Measurements from ENCODE around the gene MIER2. TPM values are rescaled to one million over a fixed set of nuclear protein-coding genes. Genes with fewer than 3 reads are reported as not detected.
"Not testable (repeated sequence)": the region's sequence is repeated elsewhere in the genome, so short reads cannot be mapped to it uniquely, and the experiment has no call there.

Gene MIER2
- total RNA-seq, 2 experiments from 2014 or later, result 17.2 to 18.6 TPM

DNA sequence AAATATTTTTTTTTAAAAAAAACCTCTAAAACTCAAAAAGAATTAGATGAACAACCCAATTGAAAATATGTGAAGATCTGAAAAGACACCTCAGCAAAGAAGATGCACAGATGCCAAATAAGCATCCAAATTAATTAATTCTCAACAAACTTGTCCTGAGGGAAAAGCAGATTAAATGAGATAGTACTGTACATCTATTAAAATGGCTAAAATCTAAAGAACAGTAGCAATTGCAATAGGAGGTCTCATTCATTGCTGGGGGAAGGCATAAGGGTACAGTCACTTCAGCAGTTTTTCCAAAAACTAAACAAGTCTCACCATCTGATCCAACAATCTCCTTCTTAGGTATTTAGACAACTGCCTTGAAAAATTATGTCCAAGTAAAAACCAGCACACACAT lies 75.4 kb downstream of the MIER2 start:
- Mint-ChIP-seq H3K4me1 (peaks cover 10% of the 10 kb centered on the region), H3K27ac (no peak overlapping the region), H3K36me3 (no peaks in the 10 kb centered on the region), H3K27me3 (peaks cover 73% of the 10 kb centered on the region), H3K4me3 (no peak overlapping the region), H3K9me3 (no peaks in the 10 kb centered on the region)
- no peak for DNase-seq

DNA sequence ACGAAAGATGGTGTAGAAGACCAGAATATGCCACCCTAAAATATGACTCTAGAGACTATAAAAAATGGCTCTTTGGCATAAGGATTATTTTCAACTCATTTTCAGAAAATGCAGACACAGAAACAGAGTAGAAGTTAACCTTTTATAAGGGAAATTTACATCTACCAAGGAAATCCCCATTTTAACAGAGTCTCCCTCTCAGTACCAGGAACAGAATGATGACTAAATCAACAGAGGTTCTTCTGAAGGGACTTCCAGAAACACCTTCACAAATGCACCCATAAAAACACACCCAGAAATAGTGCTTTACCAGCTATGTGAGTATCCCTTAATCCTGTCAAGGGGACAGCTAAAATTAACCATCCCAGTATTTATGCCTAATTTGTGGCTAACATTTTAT lies 82.5 kb downstream of the MIER2 start:
- H3K27ac Mint-ChIP-seq, result peak overlapping the region; percentile 79
- DNase-seq, result no peak
- no peaks in the 10 kb centered on the region for H3K36me3 Mint-ChIP-seq
- H3K4me1 Mint-ChIP-seq, result peaks cover 15% of the 10 kb centered on the region
- no peak overlapping the region for H3K4me3 Mint-ChIP-seq
- H3K27me3 Mint-ChIP-seq, result peaks cover 50% of the 10 kb centered on the region
- H3K9me3 Mint-ChIP-seq, result no peaks in the 10 kb centered on the region

DNA sequence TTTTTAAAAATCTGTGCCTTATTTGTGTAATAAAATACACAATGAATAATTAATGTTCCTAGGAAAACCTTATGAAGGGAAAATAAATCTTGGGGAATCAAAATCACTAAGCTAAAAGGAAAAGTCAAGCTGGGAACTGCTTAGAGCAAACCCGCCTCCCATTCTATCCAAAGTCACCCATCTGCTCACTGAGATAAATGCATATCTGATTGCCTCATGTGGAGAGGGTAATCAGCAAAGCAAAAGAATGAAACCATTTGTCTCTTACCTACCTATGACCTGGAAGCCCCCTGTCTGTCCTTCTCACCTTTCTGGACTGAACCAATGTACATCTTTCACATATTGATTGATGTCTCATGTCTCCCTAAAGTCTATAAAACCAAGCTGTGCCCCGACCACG lies 87.8 kb downstream of the MIER2 start:
- not testable (repeated sequence) for H3K9me3 Mint-ChIP-seq, H3K27ac Mint-ChIP-seq, H3K4me3 Mint-ChIP-seq, H3K4me1 Mint-ChIP-seq, H3K36me3 Mint-ChIP-seq, DNase-seq
- H3K27me3 Mint-ChIP-seq, result peaks cover 49% of the 10 kb centered on the region

Other genes starting within 250 kb of the MIER2 start
- not detected for gene OR4F17, start 237.7 kb downstream of the MIER2 start, total RNA-seq
- not detected for gene PLPP2, start 53.4 kb downstream of the MIER2 start, total RNA-seq
- under 1 TPM; 0.12 to 0.19 TPM for gene C2CD4C, start 64.4 kb upstream of the MIER2 start, total RNA-seq
- gene SHC2, start 116.2 kb upstream of the MIER2 start, total RNA-seq, result under 1 TPM in 1 of 2 experiments, not detected in 1; 0.32 TPM
- gene MADCAM1, start 151.7 kb upstream of the MIER2 start, total RNA-seq, result under 1 TPM in 1 of 2 experiments, not detected in 1; 0.21 TPM
- gene TPGS1, start 162.7 kb upstream of the MIER2 start, total RNA-seq, result 10 to 100 TPM in 1 of 2 experiments, 1 to 10 TPM in 1; 9.3 to 10.3 TPM
- 10 to 100 TPM; 46.5 to 48.8 TPM for gene CDC34, start 187.0 kb upstream of the MIER2 start, total RNA-seq
- 10 to 100 TPM; 42.0 to 49.0 TPM for gene GZMM, start 199.3 kb upstream of the MIER2 start, total RNA-seq
- gene BSG, start 227.8 kb upstream of the MIER2 start, total RNA-seq, result 100 to 1,000 TPM; 167 to 168 TPM
- under 1 TPM; 0.31 to 0.34 TPM for gene HCN2, start 245.1 kb upstream of the MIER2 start, total RNA-seq